Activated CD4-positive, alpha-beta T cell treated with anti-CD3 and anti-CD28 coated beads, Interleukin-2, amount 50 U/mL, for 24 hours (primary cell): ENCODE results near the gene IFNL1.
"Not testable (repeated sequence)": the region's sequence is repeated elsewhere in the genome, so short reads cannot be mapped to it uniquely, and the experiment has no call there.

Source experiments
- DNase-seq, 2 donors: peaks; one replicate each; pipeline ENCODE4 v3.0.0-alpha.2; 2020; ENCODE audit warnings: low read depth in 1 of 2, low spot score in 1 of 2

Gene IFNL1

DNA sequence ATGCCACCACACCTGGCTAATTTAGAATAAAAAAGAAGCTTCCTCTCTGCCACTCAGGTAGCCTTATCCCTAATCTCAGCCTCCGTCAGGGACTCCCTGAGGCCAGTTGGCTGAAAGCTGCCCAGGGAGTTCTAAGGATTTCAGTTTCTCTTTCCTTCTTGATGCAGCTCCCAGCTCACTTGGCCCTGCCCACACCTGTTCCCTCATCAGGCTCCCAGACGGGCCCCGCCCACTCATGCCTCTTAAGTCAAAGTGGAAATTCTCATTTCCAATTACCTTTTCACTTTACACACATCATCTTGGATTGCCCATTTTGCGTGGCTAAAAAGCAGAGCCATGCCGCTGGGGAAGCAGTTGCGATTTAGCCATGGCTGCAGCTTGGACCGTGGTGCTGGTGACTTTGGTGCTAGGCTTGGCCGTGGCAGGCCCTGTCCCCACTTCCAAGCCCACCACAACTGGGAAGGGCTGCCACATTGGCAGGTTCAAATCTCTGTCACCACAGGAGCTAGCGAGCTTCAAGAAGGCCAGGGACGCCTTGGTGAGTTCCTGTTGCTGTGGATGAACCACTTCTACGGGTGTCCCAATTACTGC, at the start of gene IFNL1:
Gene IFNL1, plus strand, starts transcription at position 353 of the 591 bp plus-strand sequence. Its CDS starts 15 bp downstream, at position 368.
- no peak for DNase-seq

DNA sequence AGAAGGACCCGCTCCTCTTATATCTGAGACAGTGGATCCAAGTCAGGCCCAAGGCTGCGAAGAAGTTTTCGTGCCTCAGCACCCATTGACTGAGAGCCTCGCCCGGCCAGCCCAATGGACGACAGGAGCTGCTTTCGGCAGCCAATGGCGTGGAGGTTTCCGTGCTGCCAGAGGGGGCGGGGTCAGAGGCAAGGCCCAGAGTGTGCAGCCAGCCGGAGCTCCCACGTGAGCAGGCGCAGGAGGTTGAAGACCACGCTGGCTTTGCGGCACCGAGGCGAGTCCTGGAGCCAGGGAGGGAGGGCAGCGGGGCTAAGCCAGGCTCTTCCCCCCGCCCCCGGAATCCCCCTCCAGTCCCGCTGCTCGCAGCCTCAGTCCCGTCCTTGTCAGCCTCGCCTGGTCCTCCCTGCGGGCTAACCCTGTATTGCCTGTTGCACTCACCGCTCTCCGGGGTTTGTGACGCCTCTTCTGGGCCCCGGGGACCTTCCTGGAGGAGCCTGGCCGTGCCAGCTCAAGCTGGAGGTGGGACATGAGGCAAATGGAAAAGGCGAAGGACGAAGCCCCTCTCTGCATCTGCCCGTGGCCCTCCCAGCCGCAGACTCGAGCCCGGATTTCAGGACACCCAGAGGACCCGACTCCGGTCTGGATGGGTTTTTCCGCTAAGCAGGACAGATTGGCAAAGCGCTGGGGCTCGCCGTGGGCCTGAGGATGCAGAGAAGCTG, 49.1 kb upstream of the IFNL1 start:
- DNase-seq = no peak

DNA sequence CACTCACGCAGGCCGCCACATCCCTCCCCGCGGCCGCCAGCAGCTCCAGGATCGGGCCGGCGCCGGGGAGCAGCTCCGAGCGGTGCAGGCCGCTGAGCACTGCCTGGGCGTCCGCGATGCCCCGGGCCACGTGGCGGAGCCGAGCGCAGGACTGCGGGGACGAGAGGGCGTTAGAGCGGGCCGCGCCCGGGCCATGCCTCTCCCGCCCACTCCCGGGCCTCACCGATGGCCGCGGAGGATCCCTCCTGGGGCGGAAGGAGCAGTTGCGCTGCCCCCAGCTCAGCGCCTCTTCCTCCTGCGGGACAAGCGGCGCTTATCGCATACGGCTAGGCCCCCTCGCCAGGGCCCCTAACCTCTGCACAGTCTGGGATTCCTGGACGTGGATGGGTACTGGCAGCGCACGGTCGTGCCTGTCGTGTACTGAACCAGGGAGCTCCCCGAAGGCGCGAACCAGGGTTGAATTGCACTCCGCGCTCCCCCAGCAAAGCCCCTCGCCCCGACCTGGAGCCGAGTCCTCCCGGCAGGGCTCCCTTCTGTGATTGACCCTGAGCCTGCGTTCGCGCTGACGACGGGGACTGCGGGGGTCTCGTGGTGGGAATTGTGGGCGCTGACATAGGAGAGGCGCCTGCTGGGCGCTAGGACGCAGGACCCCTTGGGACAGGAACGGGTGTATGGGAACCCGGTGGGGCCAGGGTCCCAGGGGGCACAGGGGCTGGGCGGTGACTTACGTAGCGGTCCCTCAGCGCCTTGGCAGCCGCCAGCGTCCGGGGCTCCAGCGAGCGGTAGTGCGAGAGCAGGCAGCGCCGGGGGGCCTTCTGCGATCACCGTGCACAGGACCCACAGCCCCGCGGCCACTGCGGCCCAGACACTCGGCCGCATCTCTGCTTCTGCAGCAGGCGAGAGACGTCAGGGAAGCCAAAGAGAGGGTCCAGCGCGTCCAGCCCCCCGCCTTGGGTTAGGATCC, 48.2 kb upstream of the IFNL1 start:
- DNase-seq = no peak

DNA sequence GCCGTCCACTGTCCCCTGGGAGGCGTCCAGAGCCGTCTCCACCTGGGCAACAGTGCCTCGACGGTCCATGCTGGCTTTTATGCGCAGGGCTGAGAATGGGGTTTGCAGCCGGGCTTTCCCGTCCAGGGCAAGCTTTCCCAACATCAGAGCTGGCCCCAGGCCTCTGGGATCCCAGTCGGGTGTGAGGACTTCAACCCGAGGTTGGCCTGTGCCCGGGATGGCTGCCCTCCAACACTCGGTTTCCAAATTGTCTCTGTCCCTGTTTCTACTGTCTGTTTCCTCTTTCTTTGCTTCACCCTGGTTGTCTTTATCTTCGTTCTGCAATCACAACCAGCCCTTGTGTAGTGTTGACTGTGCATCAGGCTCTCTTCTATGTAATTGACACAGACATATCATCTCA, 47.4 kb upstream of the IFNL1 start, which contains the start of gene IFNL4:
Gene IFNL4, minus strand, starts transcription at position 51 of the 400 bp plus-strand sequence.
- DNase-seq = no peak

DNA sequence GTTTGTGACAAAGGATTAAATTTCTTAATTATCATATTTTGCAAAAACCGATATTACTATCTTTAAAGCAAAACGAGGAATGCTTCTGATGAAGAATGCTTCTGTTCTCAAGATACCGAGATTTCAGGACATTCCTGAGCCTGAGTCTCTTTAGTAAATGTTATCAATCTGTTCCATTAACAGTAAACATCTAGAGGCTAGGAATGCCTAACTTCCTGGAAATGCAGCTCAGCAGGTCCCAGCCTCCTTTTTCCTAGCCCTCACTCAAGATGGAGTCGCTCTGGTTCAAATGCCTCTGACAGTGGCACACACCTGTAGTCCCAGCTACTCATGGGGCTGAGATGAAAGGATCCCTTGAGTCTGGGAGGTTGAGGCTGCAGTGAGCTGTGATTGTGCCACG, 45.1 kb upstream of the IFNL1 start:
- DNase-seq = no peak

DNA sequence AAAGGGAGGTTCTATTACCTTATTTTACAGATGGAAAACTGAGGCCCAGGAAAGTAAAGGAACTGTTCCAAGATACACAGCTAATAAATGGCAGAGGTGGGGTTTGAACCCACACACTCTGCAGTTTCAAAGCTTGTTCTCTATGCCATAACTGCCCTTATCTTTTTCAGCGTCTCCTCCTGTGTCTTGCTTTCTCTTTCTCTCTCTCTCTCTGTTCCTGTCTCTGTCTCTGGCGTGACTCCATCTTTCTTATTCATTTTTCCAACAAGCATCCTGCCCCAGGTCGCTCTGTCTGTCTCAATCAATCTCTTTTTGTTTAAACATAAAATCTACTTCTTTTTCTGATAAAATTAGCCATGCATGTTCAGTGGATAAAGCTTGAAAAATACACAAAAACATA, 44.4 kb upstream of the IFNL1 start:
- no peak for DNase-seq

DNA sequence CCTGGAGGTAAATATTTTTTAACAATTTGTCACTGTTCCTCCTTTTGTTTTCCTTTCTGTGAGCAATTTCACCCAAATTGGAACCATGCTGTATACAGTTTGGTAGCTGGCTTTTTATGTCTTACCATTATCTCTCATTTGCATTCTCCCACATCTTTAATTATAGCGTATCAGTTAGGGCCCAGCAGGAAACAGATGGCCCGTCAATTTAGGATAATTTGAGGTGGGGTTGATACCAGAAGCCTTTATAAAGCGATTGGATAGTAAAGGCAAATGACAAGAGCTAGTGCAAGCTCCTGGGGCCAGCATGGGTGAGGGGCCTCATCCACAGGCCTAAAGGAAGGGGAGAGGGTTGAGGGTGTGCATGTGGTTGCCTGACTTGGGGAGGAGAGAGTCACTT, 43.7 kb upstream of the IFNL1 start:
- DNase-seq = no peak

DNA sequence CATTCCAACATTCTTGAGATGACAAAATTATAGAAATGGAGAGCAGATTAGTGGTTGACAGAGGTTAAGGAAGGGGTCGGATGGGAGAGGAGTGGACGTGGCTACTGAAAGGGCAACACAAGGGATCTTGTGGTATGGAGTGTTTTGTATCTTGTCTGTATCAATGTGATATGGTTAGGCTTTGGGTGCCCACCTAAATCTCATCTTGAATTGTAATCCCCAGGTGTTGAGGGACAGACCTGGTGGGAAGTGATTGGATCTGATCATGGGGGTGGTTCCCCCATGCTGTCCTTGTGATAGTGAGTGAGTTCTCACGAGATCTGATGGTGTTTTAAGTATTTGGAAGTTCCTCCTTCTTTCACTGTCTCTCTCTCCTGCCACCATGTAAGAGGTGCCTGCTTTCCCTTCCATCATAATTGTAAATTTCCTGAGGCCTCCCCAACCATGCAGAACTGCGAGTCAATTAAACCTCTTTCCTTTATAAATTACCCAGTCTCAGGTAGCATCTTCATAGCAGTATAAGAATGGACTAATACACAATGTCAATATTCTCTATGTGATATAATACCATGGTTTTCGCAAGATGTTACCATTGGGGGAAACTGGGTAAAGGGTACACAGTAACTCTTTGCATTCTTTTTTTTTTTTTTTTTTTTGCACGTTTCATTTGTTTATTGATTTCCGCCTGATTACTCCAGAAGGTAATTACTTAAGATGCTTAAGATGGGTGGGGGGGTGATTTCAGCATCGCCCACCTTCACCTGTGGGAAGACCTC, 42.6 kb upstream of the IFNL1 start:
- DNase-seq = no peak

DNA sequence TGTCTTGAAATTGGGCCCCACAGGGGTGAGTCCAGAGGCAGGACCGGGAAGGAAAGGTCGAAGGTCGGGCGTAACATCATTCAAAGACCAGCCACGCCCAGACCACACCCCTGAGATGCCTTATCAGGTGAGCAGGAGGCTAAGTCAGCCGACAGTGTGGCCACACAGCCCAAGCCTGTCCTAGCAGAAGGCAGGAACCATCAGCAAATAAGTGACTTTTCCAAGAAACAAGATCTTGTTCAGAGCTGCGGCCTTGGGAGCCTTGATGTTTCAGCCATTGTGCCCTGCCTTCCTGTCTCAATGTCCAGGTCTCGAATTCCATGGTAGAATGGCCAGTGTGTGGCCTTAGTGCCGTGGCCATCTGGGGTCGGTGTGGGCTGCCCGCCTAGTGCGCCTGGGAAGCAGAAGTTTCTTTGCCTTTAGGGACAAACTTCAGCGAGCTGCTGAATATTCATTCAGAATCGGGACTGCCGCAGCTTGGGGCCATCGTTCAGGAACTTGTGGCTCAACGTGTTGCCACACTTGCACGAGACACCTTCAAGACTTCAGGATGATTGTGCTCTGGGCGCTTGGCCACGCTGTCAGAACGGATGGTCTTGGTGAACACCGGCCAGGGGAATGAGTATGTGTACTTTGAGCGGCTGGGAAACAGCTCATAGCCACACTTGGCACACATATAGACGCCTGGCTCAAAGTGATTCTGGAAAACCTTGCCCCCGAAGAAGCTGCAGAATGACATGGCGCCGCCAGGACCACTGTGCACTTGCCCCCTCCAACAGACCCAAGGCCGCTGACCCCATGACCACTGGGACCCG, 41.5 kb upstream of the IFNL1 start:
- DNase-seq = no peak

DNA sequence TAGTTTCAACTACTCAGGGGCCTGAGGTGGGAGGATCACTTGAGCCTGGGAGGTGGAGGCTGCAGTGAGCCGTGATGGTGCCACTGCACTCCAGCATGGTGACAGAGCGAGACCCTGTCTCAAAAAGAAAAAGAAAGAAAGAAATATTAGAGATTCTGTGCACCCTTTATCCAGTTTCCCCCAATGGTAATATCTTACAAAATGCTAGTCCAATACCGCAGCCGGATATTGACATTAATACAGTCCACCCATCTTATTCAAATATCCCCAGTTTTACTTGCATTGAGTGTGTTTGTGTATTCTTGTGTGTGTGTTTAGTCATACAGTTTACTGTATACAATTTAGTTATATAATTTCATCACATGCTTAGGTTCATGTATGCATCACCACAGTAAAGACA, 39.0 kb upstream of the IFNL1 start:
- no peak for DNase-seq

DNA sequence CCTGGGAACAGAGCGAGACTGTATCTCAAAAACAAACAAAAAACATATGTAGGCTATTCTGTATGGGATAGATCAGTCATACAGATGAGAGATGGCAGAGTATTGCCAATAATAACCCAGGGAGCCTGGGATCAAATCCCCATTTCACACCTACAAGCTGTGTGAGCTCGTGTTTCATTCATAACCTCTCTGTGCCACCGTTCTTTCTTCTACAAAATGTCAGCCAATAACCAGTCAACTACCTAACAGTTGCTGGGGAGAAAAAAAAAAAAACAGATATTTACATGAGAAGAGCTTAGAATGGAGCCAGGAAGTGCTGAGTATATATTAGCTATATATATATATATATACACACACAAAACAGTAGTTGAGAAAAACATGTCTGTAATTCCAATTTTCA, 34.5 kb upstream of the IFNL1 start:
- no peak for DNase-seq

DNA sequence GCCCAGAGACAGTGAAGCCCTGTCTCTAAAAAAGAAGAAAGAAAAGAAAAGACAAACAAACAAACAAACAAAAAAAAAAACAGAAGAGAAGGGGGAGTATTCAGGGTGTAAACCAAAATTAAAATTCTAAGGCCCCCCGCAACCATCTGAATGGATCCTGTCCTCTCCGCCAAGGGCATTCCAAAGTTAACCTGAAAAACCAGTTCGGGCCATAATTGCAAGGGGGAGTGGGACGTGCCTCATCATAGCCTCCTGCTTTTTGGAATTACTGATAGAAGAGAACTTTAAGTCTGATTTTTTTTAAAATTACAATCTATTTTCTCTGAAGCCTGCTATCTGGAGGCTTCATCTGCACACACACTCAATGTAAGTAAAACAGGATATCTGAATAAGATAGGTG, 33.7 kb upstream of the IFNL1 start:
- DNase-seq = no peak

DNA sequence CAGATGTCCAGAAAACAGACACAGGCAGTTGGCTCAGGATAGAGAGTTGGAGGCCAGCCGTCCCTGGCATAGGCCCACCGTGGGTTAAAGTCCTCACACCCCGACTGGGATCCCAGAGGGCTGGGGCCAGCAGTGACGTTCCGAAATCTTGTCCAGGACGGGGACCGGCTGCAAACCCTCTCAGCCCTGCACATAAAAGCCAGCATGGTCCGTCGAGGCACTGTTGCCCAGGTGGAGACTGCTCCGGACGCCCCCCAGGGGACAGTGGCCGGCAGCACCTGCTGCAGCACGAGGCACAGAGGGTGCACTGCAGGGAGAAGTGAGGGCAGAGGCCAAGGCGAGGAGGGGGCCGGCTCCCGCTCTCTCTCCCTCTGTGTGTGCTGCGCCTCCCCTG, 32.3 kb upstream of the IFNL1 start:
- no peak for DNase-seq

DNA sequence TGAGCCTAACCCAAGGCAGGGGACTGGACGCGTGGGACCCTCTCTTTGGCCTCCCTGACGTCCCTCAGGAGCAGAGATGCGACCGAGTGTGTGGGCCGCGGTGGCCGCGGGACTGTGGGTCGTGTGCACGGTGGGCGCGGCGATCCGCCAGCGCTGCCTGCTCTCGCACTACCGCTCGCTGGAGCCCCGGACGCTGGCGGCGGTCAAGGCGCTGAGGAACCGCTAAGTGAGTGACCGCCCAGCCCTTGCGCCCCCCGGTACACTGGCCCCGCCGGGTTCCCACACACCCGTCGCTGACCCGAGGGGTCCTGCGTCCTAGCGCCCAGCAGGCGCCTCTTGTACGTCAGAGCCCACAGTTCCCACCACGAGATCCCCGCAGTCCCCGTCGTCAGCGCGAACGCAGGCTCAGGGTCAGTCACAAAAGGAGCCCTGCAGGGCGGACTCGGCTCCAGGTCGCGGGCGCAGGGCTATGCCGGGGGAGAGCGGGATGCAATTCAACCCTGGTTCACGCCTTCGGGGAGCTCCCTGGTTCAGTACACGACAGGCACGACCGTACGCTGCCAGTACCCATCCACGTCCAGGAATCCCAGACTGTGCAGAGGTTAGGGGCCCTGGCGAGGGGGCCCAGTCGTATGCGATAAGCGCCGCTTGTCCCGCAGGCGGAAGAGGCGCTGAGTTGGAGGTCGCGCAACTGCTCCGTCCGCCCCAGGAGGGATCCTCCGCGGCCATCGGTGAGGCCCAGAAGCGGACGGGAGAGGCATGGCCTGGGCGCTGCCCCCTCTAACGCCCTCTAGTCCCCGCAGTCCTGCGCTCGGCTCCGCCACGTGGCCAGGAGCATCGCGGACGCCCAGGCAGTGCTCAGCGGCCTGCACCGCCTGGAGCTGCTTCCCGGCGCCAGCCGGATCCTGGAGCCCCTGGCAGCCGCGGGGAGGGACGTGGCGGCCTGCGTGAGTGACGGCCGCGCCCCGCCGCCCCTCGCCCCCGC, 31.6 kb upstream of the IFNL1 start:
- DNase-seq = no peak

DNA sequence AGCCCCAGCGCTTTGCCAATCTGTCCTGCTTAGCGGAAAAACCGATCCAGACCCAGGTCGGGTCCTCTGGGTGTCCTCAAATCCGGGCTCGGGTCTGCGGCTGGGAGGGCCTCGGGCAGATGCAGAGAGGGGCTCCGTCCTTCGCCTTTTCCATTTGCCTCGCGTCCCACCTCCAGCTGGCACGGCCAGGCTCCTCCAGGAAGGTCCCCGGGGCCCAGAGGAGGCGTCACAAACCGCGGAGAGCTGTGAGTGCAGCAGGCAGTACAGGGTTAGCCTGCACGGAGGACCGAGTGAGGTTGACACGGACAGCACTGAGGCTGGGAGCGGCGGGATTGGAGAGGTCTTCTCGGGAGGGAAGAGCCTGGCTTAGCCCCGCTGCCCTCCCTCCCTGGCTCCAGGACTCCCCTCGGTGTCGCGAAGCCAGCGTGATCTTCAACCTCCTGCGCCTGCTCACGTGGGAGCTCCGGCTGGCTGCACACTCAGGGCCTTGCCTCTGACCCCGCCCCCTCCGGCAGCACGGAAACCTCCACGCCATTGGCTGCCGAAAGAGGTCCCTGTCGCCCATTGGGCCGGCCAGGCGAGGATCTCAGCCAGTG, 30.8 kb upstream of the IFNL1 start:
- DNase-seq = no peak

DNA sequence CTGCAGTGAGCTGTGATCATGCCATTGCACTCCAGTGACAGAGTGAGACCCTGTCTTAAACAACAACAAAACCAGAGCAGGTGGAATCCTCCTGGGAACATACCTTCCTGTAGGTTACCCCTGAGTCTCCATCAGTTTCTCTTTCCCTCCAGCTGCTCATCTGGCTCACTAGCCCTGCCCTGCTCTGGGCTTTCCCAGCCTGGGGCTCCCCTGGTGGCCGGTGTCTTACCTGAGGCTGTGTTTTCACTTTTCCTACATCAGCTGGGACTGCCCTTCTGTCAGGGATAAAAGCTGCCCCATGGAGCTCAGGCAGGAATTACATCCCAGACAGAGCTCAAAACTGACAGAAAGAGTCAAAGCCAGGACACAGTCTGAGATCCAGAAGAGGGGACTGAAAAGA, 28.1 kb upstream of the IFNL1 start, which contains the start of gene IFNL2:
Gene IFNL2, plus strand, starts transcription at position 312 of the 400 bp plus-strand sequence. CDS start 173 bp downstream, outside the sequence.
- not testable (repeated sequence) for DNase-seq

DNA sequence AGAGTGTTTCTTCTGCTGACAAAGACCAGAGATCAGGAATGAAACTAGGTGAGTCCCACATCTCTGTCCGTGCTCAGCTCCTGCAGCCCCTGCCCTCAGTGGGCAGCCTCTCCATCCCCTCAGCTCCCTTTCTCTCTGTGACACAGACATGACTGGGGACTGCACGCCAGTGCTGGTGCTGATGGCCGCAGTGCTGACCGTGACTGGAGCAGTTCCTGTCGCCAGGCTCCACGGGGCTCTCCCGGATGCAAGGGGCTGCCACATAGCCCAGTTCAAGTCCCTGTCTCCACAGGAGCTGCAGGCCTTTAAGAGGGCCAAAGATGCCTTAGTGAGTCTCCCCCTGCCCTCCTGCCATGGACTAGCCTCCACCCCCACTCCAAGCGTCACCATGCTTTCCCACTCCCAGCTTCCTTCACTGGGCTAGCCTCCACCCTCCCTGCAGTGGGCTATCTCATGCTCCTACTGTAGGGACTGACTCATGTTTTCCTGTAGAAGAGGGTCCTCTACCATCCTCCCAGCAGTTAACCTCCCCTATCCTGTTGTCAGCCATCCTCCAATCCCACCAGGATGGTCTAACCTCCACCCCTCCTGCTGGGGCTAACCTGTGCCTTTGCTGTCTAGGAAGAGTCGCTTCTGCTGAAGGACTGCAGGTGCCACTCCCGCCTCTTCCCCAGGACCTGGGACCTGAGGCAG, 27.5 kb upstream of the IFNL1 start:
- DNase-seq = not testable (repeated sequence)

DNA sequence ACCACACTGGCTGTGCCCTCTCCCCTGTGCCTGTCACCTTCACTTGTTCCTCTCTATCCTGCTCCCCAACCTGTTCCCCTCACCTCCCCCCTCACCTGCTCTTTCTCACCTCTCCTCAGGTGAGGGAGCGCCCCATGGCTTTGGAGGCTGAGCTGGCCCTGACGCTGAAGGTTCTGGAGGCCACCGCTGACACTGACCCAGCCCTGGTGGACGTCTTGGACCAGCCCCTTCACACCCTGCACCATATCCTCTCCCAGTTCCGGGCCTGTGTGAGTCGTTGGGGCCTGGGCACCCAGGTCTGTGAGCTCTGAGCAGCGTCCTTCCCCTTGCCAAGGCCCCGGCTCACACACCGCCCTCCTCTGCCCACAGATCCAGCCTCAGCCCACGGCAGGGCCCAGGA, 26.8 kb upstream of the IFNL1 start:
- DNase-seq = not testable (repeated sequence)
